Measurements from ENCODE around the gene EVA1C.

- no peak for TF ChIP-seq CTCF (conservative IDR thresholded peaks at IDR 0.05 in 1 of 2, IDR thresholded peaks at IDR 0.05 in 1 of 2; ENCODE audit: low read depth in 1 of 2, low read length in 2 of 2)
- TF ChIP-seq EZH2 (IDR thresholded peaks at IDR 0.05; ENCODE audit: low read length, missing control alignments), result no peak
These were observed 79.9 kb downstream of the EVA1C start for GRCh38 chr21:32492376-32492775.
